Peyer's patch (tissue), 4 donors: Measurements from ENCODE around the gene PRKCZ. TPM values are rescaled to one million over a fixed set of nuclear protein-coding genes. Genes with fewer than 3 reads are reported as not detected.

Source experiments
- DNase-seq, 3 donors: peaks; one replicate each; pipeline ENCODE4 v3.0.0-alpha.2; 2017 to 2019
- H3K27ac ChIP-seq, 4 donors: fragments of 200-600 bp; sonication (generic); one replicate each; pipeline ENCODE4 v1.5.1; 2016 to 2019
- H3K27me3 ChIP-seq, 2 donors: fragments of 200-600 bp; sonication (generic); one replicate each; pipeline ENCODE4 v1.5.1; 2019
- H3K36me3 ChIP-seq, 3 donors: fragments of 200-600 bp; sonication (generic); one replicate each; pipeline ENCODE4 v1.5.1; 2016 to 2019
- H3K4me1 ChIP-seq, 4 donors: fragments of 200-600 bp; sonication (generic); one replicate each; pipeline ENCODE4 v1.5.1; 2016 to 2019
- H3K4me3 ChIP-seq, 4 donors: fragments of 200-600 bp; sonication (generic); 1 replicate in 3 of 4; 2 replicates in 1 of 4; pipeline ENCODE4 v1.5.1; 2016 to 2019; ENCODE audit warnings: mild to moderate bottlenecking in 1 of 4
- H3K9me3 ChIP-seq, 4 donors: fragments of 200-600 bp; sonication (generic); one replicate each; pipeline ENCODE4 v1.5.1; 2016 to 2019; ENCODE audit warnings: mild to moderate bottlenecking in 1 of 4
- POLR2A ChIP-seq, 2 donors: fragments of 450-650 bp; IDR thresholded peaks; one replicate each; pipeline ENCODE4 v1.5.1; 2017; ENCODE audit warnings: antibody characterized with exemption in 2 of 2, mild to moderate bottlenecking in 2 of 2, moderate library complexity in 2 of 2
- total RNA-seq, 4 donors: library from RNA; depleted of rRNA; stranded (reverse); fragments of >200 nt; gene quantifications; one replicate each; pipeline ENCODE4 v1.1.0, GENCODE V29; 2016
- TF ChIP-seq, protein P1 (sequence below), 6 experiments: fragments of 450-650 bp in 4 of 6; fragments of 200-600 bp in 2 of 6; sonication (generic) in 1 of 6; IDR thresholded peaks; one replicate each; pipeline ENCODE4 v1.5.1; 2017 to 2019; ENCODE audit warnings: antibody characterized with exemption in 6 of 6, mild to moderate bottlenecking in 3 of 6, moderate library complexity in 1 of 6

Gene PRKCZ
- total RNA-seq, 4 donors from 2014 or later: 51.2 to 105 (median 93.6) TPM

DNA sequence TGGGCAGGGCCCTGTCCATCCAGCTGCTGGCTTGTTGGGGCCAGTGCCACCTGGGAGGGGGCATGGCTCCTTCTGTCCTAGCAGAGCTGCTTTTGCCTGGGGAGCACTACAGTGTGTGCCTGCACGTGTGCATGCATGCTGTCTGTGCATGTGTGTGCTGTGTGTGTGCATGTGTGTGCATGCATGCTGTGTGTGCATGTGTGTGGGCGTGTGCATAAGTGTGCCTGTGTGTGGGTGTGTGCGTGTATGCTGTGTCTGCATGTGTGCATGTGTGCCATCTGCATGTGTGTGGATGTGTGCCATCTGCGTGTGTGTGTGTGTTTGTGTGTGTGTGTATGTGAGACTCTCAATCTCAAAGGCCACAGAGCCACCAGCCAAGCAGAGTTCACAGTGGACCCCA, 8.3 kb upstream of the PRKCZ start:
- no peaks in the 10 kb centered on the region for H3K36me3 ChIP-seq
- no peak overlapping the region for H3K4me3 ChIP-seq
- H3K9me3 ChIP-seq: no peaks in the 10 kb centered on the region
- no peaks in the 10 kb centered on the region for H3K27me3 ChIP-seq
- H3K27ac ChIP-seq: no peak overlapping the region
- TF ChIP-seq POLR2A (IDR thresholded peaks at IDR 0.05): no peak
- TF ChIP-seq, protein P1, sequence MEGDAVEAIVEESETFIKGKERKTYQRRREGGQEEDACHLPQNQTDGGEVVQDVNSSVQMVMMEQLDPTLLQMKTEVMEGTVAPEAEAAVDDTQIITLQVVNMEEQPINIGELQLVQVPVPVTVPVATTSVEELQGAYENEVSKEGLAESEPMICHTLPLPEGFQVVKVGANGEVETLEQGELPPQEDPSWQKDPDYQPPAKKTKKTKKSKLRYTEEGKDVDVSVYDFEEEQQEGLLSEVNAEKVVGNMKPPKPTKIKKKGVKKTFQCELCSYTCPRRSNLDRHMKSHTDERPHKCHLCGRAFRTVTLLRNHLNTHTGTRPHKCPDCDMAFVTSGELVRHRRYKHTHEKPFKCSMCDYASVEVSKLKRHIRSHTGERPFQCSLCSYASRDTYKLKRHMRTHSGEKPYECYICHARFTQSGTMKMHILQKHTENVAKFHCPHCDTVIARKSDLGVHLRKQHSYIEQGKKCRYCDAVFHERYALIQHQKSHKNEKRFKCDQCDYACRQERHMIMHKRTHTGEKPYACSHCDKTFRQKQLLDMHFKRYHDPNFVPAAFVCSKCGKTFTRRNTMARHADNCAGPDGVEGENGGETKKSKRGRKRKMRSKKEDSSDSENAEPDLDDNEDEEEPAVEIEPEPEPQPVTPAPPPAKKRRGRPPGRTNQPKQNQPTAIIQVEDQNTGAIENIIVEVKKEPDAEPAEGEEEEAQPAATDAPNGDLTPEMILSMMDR (IDR thresholded peaks at IDR 0.05): no peak
- no peak for DNase-seq
- peaks cover 6 to 28% (median 9%) of the 10 kb centered on the region in 4 donors for H3K4me1 ChIP-seq

DNA sequence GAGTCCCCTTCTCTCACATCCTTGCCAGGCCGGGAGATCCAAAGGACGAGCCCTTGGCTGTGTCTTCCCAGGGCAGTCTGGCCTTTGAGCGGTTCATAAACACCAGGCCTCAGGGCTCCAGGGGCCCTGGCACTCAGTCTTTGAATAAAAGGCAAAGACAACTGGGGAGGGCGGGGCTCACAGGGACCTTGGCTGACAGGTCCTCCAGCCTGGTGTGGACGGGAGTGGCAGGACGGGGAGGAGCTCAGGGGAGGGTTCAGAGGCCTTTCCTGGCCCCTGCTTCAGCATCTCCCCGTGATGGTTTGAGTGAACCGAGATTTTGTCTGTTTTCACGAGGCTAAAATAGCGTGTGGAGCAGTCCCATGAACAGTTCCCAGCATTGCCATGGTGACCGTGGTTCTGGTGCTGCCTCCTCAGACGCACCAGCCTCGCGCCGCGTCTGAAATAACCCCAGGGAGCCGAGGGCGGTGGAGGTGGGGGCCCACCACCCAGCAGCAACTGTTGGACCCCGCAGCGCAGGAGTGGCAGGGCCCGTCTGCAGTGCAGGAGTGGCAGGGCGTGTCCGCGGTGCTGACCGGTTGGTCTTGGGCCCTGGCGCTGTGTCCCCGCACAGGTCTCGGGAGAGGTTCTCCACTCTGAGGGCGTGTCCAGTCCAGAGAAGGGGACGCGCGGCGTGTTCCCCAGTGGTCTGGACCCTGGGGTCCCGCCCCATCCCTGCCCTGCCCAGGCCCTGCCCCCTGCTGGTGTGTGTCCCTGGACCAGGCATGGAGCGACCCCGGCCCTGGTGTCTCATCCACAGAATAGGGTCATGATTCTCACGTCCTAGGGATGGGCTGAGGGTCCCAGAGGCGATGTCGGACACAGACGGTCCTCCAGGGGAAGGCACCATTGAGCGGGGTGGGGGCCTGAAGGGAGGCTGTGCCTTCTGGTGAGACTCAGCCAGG, 7.1 kb upstream of the PRKCZ start:
- DNase-seq: peak in 2 of 3 donors; percentile 66 to 73
- H3K4me1 ChIP-seq: peaks cover 8 to 40% (median 10%) of the 10 kb centered on the region in 4 donors
- no peak overlapping the region for H3K4me3 ChIP-seq
- no peaks in the 10 kb centered on the region for H3K36me3 ChIP-seq
- H3K9me3 ChIP-seq: no peaks in the 10 kb centered on the region
- no peak for TF ChIP-seq POLR2A (IDR thresholded peaks at IDR 0.05)
- TF ChIP-seq, protein P1 (IDR thresholded peaks at IDR 0.05): no peak
- no peak overlapping the region for H3K27ac ChIP-seq
- no peaks in the 10 kb centered on the region for H3K27me3 ChIP-seq

DNA sequence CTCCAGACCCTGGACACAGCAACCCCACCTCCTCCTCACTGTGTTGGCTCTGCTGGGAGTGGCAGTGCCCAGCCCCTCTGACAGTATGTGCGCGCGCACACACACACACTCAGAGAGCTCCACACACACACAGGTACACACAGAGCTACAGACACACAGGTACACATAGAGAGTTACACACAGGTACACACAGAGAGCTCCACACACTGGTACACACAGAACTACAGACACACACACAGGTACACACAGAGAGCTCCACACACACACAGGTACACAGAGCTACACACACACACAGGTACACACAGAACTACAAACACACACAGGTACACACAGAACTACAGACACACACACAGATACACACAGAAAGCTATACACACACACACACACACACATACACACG, 6.3 kb upstream of the PRKCZ start:
- no peaks in the 10 kb centered on the region for H3K27me3 ChIP-seq
- DNase-seq: no peak
- no peak overlapping the region for H3K4me3 ChIP-seq
- H3K36me3 ChIP-seq: no peaks in the 10 kb centered on the region
- TF ChIP-seq POLR2A (IDR thresholded peaks at IDR 0.05): no peak
- TF ChIP-seq, protein P1 (IDR thresholded peaks at IDR 0.05): no peak
- peaks cover 8 to 47% (median 10%) of the 10 kb centered on the region in 4 donors for H3K4me1 ChIP-seq
- H3K27ac ChIP-seq: no peak overlapping the region
- no peaks in the 10 kb centered on the region for H3K9me3 ChIP-seq

DNA sequence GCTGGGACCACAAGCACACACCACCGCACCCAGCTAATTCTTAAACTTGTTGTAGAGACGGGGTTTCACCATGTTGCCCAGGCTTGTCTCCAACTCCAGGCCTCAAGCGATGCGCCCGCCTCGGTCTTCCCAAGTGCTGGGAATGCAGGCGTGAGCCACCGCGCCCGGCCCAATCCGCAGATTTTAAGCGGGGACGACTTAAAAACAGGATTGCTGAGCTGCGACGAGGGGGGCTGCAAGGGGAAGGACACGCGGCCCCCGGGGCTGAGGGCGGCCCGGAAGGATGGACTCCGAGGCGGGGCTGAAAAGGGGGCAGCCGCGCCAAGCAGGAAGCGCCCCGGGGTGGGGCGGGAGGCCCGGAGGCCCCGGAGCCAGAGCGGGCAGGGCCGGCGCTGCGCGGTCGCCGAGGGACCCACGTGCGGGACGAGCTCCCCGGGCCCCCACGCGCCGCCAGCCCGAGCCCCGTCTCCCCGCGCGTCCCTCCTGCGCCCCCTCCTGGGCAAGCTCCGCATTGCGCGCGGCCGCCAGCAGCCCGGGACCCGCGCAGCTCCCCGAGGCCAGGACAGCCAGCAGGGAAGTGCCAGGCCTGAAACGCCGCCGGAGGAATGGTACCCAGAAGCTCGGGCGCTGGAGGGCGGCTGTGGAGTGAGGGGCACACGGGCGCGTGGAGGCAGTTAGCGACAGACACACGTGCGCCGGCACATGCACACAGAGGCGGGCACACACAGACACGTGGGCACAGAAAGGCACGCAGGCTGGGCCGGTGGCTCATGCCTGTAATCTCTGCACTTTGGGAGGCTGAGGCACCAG, 5.5 kb upstream of the PRKCZ start:
- H3K9me3 ChIP-seq: no peaks in the 10 kb centered on the region
- peak overlapping the region; percentile 16 to 55 (median 44) for H3K4me3 ChIP-seq
- H3K36me3 ChIP-seq: no peaks in the 10 kb centered on the region
- DNase-seq: peak; percentile 64 to 87 (median 84)
- no peaks in the 10 kb centered on the region for H3K27me3 ChIP-seq
- H3K27ac ChIP-seq: no peak overlapping the region
- TF ChIP-seq, protein P1 (IDR thresholded peaks at IDR 0.05): peak; percentile 80 to 96 (median 91)
- TF ChIP-seq POLR2A (IDR thresholded peaks at IDR 0.05): no peak
- peaks cover 8 to 55% (median 15%) of the 10 kb centered on the region in 4 donors for H3K4me1 ChIP-seq

DNA sequence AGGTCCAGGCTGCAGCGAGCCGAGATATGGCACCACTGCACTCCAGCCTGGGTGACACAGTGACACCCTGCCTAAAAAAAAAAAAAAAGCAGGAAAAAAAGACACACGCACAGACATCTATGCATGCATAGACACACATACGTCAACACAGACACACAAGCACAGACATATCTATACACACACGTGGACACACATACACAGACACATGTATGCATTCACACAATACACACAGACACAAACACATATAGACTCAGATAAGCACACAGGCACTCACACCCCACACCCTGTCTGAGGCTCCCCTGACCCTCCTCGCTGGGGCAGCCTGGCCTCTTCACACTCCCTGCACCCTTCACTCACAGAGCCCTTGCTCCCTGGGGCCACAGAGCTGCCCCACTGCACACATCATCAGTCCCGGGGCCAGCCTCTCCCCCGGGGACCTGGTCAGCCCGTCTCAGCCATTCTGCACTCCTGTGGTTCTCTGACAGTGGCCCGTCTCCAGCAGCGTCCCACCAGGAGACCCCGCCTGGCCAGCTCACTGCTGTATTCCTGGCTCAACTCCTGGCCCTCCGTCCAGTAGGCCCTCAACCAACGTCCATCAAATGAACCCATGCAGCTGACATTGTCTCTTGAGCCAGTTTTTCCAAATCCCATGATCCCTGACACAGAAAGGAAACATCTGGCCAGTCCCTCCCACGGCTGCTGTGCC, 4.6 kb upstream of the PRKCZ start:
- DNase-seq: no peak
- no peak for TF ChIP-seq POLR2A (IDR thresholded peaks at IDR 0.05)
- TF ChIP-seq, protein P1 (IDR thresholded peaks at IDR 0.05): no peak
- Histone ChIP-seq H3K36me3 (no peaks in the 10 kb centered on the region), H3K4me3 (peak overlapping the region in 2 of 4 donors; percentile 37 to 45), H3K27me3 (no peaks in the 10 kb centered on the region), H3K9me3 (no peaks in the 10 kb centered on the region), H3K4me1 (peaks cover 8 to 55% (median 17%) of the 10 kb centered on the region in 4 donors), H3K27ac (peak overlapping the region in 2 of 4 donors; percentile 93 to 95)
